HG02571 (cell line): Measurements from ENCODE around the gene IDI2.

Experiments used
- ATAC-seq: cut with Tn5 transposase; IDR thresholded peaks from one replicate; pipeline ENCODE4 v1.9.1; 2021; ENCODE audit warnings: mild to moderate bottlenecking, moderate library complexity; ENCODE audit not compliant: unreplicated experiment

Gene IDI2

DNA sequence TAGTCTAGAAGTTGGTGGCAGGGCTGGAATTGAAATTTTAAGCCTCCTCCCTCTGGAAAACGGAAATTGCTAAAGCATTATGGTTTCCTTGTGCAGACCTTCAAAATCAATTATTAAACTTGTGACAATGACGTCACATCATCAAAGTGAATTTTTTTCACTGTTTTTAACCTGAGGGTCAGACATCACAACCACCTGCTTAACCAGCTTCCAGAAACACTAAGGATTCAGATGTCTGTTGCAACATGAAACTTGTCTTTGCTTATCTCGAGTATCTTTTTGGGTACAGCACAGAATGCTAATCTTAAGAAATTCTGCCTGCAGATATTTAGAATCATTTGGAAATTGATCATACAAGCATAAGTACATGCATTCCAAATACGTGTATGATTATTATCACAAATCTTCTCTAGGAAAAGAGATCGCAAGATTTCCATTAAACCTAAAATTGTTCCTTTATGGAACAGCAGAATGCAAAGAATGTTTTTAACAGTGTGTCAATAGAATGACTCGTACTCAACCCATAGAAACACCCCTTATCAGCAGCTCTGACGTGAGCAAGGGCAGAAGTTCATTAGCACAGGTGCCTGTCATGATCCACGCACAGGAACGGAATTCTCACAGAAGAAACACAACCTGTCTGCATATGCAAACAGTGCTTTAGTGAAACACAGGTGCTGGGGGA lies 41.5 kb downstream of the IDI2 start:
- no peak for ATAC-seq

DNA sequence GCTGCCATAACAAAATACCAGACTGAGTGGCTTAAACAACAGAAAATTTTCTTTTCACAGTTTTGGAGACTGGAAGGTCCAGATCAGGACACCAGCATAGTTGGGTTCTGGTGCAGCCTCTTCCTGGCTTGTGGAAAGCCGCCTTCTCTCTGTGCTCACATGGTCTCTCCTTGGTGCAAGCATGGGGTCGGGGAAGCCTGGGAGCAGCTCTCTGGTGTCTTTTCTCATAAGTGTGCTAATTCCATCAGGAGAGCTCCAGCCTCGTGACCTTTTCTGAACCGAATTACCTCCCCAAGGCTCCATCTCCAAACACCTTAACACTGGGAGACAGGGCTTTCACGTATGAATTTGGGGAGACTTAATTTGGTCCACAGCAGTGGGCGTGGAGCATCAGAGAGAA lies 42.3 kb downstream of the IDI2 start:
- ATAC-seq = no peak

DNA sequence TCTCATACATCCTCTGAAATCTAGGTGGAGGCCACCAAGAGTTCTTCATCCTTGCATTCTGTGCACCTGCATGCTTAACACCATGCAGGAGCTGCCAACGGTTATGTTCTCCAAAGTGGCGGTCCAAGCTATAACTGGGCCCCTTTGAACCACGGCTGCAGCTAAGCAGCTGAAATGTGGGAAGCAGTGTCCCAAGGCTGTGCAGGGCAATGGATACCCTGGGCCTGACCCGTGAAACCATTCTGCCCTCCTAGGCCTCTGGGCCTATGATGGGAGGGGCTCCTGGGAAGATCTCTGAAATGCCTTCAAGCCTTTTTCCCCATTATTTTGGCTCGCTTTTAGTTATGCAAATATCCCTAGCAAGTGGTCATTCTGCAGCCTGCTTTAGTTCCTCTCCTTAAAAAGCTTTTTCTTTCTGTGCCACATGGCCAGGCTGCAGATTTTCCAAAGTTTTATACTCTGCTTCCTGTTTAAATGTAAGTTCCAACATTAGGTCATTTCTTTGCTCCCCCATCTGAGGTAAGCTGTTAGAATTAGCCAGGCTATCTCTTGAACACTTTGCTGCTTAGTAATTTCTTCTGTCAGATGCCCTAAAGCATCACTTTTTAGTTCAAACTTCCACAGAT lies 45.1 kb downstream of the IDI2 start:
- ATAC-seq = no peak

- ATAC-seq = no peak
Observed at GRCh38 chr10:978826-979421, 46.7 kb downstream of the IDI2 start.

- no peak for ATAC-seq
Observed at GRCh38 chr10:976316-976715, 49.3 kb downstream of the IDI2 start.

DNA sequence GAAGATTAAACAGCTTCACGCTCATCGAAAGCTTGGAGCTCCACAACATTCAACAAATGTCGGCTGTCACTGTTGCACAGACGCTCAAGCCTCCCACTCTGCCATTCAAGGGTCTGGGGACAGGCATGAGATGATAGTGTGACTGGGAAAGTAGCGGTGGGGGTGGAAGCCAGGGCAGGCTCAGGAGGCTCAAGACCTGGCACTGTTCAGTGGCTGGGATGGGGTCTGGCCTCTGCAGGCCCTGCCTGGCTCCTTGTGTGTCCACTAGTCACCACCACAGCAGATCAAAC lies 50.9 kb downstream of the IDI2 start:
- no peak for ATAC-seq

DNA sequence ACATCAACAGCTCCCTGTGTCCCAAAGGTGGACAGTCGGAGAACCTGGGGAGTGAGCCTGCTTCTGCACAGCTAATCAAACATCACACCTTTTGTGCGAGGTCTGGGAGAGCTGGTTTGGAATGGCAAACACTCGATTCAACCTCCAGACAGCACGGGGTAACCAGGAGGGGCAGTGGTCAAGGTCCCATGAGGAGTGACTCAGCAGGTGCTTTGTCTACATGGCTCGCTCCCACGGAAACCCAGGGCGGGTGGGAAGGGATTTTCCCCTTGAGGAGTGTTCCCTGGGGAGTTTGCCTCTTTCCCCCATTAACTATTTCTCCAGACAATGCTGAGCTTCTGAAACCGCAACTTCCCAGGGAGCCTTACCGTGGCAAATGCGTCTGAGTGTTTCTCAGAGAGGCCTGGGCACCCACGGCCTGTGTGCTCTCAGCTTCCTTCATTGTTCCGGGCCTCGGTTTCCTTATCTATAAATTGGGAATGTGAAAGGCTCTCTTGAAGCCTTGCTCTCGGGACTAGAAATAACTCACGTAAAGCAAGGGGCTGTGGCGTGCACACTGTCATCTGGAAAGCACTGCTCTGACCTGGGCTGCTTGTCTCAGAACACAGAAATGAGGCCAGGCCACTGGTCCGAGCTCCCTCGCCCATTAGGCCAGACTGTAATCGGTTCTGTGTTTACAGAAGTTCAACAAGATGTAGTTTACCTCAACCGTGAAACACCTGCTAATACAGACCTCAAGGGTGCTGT lies 51.4 kb downstream of the IDI2 start:
- no peak for ATAC-seq

DNA sequence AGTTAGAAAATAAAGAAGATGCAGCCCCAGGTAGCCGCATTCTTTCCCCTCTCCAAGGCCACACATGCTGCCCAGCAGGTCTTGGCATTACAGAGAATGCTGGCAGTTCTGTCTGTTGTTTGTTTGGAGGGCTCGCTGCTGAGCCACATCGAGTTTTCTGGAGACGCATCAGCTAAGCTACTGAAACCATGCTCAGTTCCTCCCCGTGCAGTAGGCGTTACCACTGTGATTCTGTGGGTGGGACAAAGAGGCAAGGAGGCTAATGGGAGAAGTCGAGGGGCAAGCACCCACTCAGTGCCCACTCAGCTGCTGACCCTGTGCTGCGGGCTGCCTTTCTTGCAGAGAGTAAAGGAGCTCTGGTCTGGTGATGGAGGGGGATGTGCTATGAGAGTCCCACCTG lies 52.9 kb downstream of the IDI2 start:
- no peak for ATAC-seq

- no peak for ATAC-seq
Observed at GRCh38 chr10:971613-972012, 54.0 kb downstream of the IDI2 start.

DNA sequence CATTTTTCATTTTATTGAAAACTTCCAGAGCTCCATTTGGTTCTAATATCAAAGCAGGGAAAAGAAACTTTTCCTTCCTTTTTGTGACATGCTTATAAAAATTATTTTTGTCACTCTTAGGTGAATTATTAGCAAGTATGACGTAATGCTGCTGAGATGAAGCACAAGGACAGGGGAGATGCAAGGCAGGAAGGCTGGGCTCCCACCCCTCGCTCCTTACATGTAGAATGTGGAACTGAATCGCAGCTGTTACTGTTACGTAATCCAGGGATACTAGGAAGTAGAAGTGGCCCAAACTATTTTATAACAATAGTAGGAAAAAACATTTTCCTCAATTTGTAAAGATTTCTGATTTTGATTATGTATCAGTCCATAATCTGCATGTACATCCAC lies 54.5 kb downstream of the IDI2 start:
- no peak for ATAC-seq

GRCh38 chr10:970311-971149 lies 55.1 kb downstream of the IDI2 start:
- ATAC-seq = no peak

GRCh38 chr10:969473-970150 lies 56.0 kb downstream of the IDI2 start:
- no peak for ATAC-seq
